DMS114 treated with DMSO at 0.1 percent for 48 hours (cell line): ENCODE results near the gene HOXB3.
"Not testable (repeated sequence)": the region's sequence is repeated elsewhere in the genome, so short reads cannot be mapped to it uniquely, and the experiment has no call there.

Experiments used
- DNase-seq: peaks from one replicate; lab custom pipeline; 2025; ENCODE audit not compliant: unreplicated experiment; lab: John Stamatoyannopoulos, UW

HOXB3 gene

DNA sequence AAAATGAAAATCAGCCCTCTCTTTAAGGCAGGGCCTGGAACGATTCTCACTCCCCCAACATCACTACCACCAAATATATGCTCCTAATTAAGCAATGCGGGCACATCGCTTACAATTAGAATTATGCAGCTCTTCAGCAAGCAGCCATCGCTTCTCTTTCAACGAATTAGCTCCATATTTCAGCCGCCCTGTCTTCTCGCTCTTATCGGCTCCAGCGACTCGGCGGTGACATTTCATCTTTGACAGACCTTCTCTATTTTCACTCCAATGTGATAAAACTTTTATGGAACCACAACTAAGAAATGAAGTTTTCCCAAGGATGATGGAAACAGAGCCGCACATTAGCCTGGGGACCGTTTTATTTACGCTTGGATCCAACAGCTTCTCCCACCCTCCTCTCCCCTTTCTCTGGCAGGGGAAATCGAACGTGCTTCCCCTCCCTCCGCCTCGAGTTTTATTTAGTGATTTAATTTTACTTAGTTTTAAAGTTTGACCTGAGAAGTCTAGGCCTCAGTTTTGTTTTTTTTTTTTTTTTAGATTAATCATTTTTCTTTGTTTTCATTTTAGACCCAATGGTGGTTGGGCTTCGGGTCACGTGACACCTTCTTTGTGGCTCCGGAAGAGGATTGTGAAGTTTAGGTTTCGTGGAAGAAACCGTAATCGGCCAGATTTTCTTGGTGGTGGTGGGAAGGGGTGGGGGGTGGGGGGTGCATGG, 42.1 kb downstream of the HOXB3 start:
- DNase-seq, result peak; percentile 34

DNA sequence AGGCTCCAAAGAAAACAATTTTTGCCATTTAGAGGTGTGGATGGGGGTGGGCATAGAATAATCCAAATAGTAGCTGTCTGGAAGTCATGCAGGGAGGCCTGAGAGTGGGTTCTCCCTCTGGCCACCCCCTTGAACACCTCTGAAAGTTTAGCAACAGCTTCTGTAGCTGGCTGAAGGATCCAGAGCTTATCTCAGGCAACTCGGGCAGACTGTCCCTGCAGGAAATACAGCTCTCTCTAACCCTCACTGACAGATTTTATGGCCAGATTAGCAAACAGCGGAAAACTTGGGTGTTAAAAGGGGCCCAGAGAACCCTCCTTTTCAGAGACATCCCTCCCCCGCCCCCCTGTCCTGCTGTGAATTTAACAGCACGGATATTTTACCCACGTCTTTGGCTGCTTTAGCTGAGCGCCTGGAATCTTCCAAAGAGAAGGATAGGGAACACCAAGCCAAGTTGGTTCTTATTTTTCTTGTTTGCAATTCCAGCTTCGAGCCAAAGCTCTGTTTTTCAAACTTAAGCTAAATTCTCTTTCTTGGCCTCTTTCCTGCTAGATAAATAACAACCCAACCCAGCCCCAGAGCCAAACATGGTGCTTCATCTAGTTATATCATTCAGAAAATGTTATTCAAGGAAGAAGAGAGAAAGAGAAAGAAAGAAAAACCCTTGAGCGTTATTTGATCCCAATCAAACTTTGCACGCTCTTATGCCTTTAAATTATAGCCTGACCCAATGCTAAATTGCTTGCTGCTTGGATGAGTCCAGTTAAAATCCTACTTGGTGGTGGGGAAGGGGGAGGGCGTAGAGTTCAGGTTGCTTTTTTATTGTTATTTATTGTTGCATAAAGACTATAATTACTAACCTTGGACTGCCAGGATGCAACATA, 42.9 kb downstream of the HOXB3 start:
- DNase-seq, result peak; percentile 36

DNA sequence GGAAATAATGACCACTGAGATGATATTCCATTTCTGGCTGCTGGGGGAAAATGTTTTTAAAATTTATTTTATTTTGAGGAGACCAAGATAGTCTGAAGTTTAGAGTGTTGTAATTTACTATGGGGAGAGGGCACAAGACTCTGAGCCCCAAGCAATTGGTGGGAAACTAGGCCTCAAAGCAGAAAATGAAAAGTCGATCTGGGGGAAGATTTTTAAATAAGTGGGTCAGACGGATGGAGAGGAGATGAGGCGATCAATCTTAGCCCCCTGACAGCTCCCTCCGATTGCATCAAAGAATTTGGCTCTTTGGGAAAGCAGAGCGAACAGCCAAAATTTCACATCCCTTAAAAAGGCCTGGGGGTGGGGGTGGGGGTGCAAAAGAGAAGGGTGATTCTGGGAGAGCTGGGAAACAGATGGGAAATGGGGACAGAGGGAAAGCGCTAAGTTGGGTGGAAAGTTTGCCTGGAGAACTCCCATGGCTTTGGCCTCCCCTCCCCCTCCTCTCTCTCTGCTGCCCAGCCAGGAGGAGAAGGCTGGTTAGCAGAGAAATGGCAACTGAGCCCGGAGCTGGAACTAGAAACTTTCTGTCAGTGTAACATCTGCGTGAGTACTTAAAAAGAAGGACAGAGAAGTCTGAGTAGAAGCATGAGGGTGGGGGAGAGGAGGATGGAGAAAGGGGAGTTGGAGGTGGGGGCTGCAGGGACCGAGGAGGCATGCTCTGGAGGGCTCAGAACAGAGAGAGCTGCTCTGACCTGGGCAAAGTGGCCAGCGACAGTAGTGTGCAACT, 43.7 kb downstream of the HOXB3 start:
- peak; percentile 17 for DNase-seq

DNA sequence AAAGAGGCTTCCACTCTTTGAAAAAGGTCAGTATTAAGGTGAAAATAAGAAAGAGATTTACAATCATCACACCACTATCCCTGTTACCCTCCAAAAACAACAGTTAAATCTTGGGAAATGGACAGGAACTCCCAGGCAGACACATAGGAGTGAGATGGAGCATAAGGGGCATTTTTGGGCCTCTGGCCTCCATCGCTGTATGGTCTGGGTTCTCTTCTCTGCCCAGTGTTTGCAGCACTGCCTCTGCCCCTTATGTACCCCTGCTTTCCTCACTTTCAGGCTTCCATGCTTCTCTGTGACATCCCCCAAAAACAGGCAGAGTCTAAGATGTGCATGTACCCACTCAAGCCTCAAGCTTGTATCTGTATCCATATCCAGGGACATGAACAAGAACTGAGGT, 44.5 kb downstream of the HOXB3 start:
- DNase-seq, result no peak

DNA sequence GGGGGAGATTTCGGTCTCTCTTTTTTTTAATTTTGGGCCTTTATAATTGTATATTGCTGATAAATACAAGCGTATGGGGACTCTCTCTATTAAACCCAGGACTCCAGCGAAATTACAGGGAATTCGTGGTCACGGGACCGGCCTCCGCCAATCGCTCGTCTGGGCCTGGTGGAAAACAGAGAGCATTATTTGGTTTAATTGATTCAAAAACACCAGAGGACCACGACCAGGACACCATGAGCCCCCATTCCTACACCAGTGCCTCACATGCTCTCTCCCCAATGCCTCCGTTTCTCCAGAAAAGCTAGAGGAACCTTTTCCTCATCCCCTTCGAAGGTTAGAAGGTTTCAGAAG, 45.0 kb downstream of the HOXB3 start, which contains the start of gene HOXB2:
TSS of gene HOXB2 (minus strand) at position 88 of the 354 bp plus-strand sequence. CDS start 198 bp downstream, outside the sequence.
- DNase-seq, result no peak

DNA sequence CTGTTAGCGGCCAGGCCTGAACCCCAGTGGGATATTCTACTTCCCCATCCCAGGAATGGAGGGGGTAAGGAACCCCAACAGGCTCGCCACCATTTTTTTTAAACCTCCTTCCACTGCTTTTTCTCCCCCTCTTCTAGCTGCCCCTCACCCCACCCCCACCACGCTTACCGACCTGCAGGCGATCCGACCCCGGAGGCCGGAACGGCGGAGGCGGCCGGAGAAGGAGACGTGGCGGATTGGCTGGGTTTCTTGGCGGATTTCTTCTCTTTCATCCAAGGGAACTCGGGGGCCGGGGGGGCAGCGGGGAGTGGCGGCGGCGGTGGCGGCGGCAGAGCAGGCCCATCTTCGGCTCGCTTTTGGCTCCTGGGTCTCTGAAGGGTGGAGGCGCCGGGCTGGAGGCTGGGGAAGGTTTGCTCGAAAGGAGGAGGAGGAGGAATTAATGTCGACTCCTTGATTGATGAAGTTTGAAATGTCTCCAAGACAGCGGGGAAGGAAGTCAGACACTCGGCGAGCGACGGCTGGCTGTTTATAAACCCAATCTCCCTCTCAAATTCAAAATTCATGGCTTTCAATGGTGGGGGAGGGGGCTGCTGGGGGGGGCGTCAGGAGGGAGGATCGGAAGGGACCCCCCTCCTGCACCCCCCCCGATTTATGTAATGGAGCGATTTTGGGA, 45.6 kb downstream of the HOXB3 start:
- DNase-seq, result peak; percentile 38

DNA sequence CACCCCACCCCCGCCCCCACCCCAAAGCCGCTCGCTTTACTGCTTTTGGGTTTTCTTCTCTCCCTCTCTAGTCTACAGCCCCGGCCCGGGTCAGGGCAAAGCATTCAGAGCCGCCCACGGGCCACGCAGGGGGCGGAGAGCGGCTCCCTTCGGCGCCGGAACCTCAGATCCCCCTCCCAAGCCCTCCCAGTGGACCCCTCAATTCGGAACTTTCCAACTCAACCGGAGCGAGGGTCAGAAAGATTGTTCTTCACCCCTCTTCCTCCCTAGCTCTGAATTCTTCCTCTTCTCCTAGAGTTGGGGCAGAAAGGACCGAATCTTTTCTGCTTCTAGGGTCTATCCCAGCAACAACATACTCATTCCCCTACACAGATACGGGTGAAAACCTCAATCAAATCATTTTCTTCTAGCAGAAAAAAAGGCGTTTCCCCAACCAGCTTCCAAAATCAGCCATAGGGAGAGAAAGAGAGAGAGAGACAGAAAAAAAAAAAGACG, 46.1 kb downstream of the HOXB3 start:
- no peak for DNase-seq

DNA sequence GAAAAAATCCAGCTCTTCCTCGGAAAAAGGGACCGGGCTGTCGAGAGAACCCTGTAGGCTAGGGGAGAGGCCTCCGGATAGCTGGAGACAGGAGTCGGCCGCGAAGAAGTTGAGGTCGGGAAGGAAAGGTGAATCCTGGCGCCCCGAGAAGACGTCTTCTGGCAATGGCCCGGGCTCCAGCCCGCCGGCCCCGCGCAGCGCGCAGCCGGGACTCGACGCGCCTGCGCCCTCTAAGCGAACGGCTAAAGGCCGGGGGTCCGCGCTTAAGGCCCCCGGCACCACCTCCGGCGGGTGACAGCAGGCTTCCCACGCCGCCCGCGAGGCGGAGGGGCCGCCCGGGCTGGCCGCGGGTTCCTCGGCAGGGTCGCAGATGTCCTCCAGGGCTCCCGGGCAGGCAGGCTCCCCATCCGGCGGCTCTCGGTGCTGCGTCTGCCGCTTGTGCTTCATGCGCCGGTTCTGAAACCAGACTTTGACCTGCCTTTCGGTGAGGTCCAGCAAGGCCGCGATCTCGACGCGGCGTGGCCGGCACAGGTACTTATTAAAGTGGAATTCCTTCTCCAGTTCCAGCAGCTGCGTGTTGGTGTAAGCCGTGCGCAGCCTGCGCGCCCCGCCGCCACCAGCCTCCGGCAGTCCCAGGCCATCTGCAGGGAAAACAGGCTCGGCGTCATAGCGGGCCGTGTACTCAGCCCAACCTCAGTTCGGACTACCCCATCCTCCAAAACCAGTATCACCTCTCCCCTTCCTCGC, 46.8 kb downstream of the HOXB3 start:
- peak; percentile 35 for DNase-seq

DNA sequence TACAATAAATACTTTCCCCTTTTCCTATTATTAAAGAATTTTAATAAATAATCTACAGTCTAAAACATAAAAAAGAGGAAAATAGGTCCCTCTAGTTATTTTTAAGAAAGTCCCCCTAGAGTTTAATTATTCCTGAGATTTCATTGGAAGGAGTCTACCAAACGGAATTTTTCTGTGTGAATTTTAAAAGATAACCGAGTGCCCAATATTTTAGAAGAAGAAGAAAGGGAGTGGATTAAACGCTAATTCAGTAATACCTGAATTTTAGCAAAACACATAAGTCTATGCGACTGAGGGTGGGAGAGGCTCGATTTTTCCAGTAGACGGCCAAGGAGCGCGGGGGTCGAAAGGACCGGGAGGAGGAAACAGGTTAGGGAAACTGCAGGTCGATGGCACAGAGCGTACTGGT, 47.3 kb downstream of the HOXB3 start:
- DNase-seq, result no peak

DNA sequence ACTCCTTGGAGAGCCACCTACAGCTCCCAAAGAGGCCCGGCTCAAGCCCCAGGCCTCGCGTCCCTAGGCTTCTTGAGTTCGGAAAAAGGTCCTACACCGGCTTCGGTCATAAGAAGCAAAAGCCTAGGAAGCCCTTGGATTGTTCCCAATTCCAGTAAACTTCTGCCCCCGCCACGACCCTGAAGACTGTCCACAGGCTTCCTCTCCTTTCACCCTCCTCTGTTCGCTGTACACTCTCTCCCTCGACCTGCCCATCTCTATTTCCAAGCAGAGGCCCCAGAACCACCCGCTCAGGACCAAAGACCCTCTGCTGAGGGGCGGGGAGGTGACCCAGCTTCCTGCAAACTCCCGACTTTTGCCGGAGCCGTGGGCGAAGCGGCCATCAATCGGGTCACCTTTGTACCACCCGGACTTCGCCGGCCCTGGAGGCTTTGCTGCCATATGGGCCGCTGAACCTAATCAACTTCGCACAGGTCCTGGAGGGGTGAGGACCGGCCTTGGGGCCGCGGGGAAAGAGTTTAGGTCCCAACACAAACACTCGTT, 47.9 kb downstream of the HOXB3 start:
- peak; percentile 17 for DNase-seq

DNA sequence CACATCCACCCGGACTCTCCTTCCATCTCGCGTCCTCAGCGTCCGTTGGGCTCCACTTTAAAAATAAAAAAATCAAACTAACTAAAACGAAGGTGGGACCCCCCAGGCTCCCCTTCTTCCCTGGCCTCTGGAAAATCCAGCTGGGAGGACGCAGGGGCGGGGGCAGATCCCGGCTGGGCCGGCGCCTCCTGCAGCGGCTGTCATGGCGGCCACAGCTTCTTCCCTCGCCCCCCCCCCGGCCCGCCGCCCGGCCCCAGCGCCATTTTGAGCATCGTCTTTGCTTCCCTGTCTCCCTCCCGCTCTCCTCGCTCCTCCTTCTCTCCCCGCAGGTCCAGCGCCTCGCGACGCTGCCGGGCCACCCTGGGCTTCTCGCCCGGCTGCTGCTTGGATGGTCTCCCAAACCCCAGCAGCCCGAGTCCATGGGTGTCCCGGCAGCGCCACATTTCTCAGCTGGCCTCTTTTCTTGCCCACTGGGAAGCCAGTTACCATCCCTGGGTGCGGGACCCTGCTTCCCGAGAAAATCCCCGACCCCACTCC, 48.4 kb downstream of the HOXB3 start:
- peak; percentile 25 for DNase-seq

DNA sequence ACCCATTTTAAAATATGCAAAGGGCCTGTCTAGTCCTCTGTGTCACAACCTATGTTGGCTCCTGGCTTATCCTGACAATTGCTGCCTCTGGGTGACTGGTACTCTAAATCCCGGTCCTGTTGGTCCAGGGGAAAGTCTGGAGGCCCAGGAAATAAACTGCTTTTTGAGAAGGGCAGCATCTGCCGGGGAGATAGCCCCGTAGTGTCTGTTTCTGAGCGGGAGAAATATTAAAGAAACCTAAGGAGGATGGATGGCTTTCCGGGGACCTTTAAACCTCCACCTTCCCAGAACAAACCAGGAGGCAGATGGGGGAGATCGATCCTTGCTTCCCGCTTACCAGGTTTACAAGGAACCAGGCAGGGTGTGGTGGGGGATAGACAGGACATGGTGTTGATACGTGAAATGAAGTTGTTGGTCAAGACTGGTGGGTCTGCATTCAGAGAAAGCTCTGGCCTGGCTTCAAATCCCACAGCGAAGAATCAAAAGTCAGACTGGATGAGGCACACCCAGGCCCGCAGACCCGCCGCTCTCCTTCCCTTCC, 48.9 kb downstream of the HOXB3 start:
- peak; percentile 22 for DNase-seq

DNA sequence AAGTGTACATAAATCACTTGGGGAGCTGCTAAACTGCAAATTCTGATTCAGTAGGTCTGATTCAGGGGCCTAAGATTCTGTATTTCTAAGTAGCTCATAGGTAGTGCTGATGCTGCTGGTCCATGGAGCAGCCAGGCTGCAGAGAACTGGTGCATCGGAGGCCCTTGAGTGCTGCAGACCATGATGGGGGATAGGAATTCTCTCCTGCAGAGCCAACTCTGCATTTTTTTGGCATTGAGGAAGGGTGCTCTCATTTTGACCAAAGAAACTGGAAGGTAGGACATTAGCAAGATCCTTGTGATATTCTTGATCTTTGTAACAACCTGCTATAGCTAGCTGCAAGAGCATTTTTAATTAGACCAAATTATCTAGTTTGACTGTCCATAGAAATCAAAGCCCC, 49.8 kb downstream of the HOXB3 start:
- no peak for DNase-seq

DNA sequence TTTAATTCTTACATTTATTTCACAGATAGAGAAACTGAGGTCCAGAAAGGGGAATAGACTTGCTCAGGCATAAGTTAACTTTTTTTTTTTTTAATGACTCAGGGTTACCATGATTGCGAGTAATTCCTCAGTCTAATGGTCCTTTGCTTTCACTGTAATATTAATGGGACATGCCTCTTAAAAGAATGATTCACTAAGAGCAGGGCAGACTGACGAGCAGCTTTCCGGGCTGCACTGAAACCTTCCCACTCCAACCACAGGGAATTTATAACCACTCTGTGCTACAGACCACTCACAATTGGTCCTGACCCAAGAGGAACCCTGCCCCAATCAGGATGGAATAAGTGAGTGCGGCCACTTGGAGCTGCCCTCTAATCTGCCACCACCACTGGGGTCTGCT, 50.9 kb downstream of the HOXB3 start:
- no peak for DNase-seq

DNA sequence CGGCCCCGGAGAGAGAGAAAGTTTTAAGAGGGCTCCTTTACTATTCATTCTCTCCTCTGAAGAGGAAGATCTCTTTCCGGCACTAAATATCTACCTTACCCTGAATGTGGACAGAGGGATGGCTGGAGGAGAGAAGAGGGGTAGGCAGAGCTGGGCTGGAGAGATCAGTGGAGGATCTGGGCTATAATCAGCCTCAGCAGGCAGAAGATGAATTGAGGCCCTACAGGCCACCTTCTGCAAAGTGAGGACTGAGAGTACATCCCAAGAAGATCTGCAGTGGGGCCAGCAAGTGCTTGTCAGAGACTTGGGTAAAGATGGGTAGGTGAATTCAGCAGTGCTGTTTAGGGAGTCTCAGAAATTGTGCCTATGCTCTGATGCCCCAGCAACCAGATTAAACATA, 52.7 kb downstream of the HOXB3 start:
- DNase-seq, result no peak

DNA sequence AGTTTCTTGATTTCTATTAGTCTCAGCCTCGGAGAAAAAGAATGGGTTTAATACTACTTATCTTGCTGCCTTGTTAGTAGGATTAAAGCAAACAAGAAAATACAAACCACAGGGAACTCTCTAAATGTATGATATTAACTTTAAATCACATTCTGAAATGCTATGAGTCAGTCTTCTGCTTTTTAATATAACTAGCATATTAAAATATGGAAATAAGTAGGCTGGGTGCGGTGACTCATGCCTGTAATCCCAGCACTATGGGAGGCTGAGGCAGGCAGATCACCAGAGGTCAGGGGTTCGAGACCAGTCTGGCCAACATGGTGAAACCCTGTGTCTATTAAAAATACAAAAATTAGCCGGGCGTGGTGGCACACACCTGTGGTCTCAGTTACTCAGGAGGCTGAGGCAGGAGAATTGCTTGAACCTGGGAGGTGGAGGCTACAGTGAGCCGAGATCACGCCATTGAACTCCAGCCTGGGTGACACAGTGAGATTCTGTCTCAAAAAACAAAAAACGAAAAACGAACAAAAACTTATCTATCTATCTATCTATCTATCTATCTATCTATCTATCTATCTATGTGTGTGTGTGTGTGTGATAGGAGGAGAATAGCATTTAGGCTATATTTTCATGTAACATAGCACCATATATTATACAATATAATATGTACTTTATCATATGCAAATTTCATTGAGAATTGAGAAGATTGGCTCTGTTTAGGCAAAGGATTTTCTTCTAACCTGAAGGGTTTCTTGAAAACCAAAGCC, 54.1 kb downstream of the HOXB3 start:
- DNase-seq, result not testable (repeated sequence)

DNA sequence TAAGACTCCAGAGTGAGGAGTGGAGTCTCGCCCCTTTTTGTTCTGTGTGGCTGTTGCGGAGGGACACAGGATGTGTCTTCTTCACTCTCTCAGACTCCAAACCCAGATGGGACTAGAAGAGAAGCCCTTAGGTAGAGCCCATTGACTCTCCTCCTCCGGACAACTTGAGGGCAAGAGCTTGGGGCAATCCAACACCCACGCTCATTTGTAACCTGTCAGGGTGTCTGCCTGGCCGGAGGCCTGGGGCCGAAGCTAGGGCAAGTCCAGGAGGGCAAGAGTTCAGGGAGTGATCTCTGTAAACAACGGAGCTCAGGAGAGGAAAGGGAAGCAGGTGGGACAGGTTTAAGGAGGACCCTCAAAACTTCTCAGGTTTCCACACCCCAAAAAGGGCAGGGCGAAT, 57.8 kb downstream of the HOXB3 start:
- DNase-seq, result no peak

DNA sequence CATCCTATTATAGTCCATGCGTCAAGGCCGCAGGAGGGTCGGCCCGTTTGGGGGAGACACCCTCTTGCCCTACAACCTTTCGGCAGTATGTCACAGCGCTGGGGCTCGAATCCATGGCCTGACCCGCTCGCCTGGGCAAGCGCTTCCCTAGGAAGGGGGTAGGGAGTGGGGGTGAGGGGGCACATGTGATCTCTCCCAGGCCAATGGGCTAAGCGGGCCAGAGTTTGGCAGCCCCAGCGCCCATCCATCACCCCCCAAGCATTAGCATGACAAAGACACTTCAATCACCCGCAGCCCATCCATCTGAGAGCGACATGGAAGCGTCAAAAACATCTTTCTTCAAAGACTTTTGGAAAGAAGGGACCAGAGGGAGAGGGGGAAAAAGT, 59.2 kb downstream of the HOXB3 start, which contains the start of gene HOXB1:
TSS of gene HOXB1 (minus strand) at position 125 of the 386 bp plus-strand sequence. CDS start at position 18, 107 bp downstream.
- no peak for DNase-seq
